H9 (cell line): Measurements from ENCODE around the gene ITGA8. TPM values are rescaled to one million over a fixed set of nuclear protein-coding genes. Genes with fewer than 3 reads are reported as not detected.

Experiments used
- DNase-seq: peaks from one replicate; pipeline ENCODE4 v3.0.0-alpha.2; 2017
- H2AFZ ChIP-seq: one replicate; pipeline ENCODE4 v1.6.1; 2013; ENCODE audit warnings: mild to moderate bottlenecking, low read length, control low read depth, moderate library complexity
- H2AK5ac ChIP-seq: 2 replicates; pipeline ENCODE4 v1.6.1; 2013; ENCODE audit warnings: low read length, control low read depth, mixed read lengths; ENCODE audit not compliant: insufficient read length
- H2BK120ac ChIP-seq: one replicate; pipeline ENCODE4 v1.6.1; 2013; ENCODE audit warnings: low read depth, mild to moderate bottlenecking, low read length, control low read depth, inconsistent platforms; ENCODE audit not compliant: poor library complexity, severe bottlenecking
- H2BK12ac ChIP-seq: 2 replicates; pipeline ENCODE4 v1.6.1; 2013; ENCODE audit warnings: low read length, control low read depth, mixed read lengths, low read depth; ENCODE audit not compliant: insufficient read length
- H2BK15ac ChIP-seq: 2 replicates; pipeline ENCODE4 v1.6.1; 2013; ENCODE audit warnings: low read depth, low read length, control low read depth
- H2BK20ac ChIP-seq: one replicate; pipeline ENCODE4 v1.6.1; 2013; ENCODE audit warnings: low read depth, mild to moderate bottlenecking, low read length, control low read depth, inconsistent platforms; ENCODE audit not compliant: poor library complexity, severe bottlenecking
- H2BK5ac ChIP-seq: 2 replicates; pipeline ENCODE4 v1.6.1; 2013; ENCODE audit warnings: low read length, control low read depth, mixed read lengths; ENCODE audit not compliant: insufficient read length
- H3K14ac ChIP-seq: 2 replicates; pipeline ENCODE4 v1.6.1; 2013; ENCODE audit warnings: low read length, control low read depth; ENCODE audit not compliant: insufficient read depth
- H3K18ac ChIP-seq: 2 replicates; pipeline ENCODE4 v1.6.1; 2013; ENCODE audit warnings: low read depth, mild to moderate bottlenecking, mixed read lengths, low read length, control low read depth; ENCODE audit not compliant: insufficient read length
- H3K23ac ChIP-seq: 2 replicates; pipeline ENCODE4 v1.6.1; 2013; ENCODE audit warnings: low read length, control low read depth, mixed read lengths, low read depth; ENCODE audit not compliant: insufficient read length
- H3K23me2 ChIP-seq: 2 replicates; pipeline ENCODE4 v1.6.1; 2013; ENCODE audit warnings: low read depth, mild to moderate bottlenecking, mixed read lengths, low read length, control low read depth; ENCODE audit not compliant: insufficient read length, poor library complexity, severe bottlenecking
- H3K27ac ChIP-seq: 2 replicates; pipeline ENCODE4 v1.5.1; 2013; ENCODE audit warnings: low read length, control low read depth, mixed read lengths, low read depth; ENCODE audit not compliant: insufficient read length
- H3K27me3 ChIP-seq: 2 replicates; pipeline ENCODE4 v1.6.1; 2013; ENCODE audit warnings: low read length, control low read depth, inconsistent platforms; ENCODE audit not compliant: insufficient read depth
- H3K4ac ChIP-seq: 2 replicates; pipeline ENCODE4 v1.6.1; 2013; ENCODE audit warnings: low read depth, mild to moderate bottlenecking, control low read depth, inconsistent platforms, low read length, moderate library complexity
- H3K4me1 ChIP-seq: 2 replicates; pipeline ENCODE4 v1.6.1; 2013; ENCODE audit warnings: low read length, control low read depth, inconsistent platforms; ENCODE audit not compliant: insufficient read depth
- H3K4me2 ChIP-seq: 2 replicates; pipeline ENCODE4 v1.6.1; 2013; ENCODE audit warnings: low read length, control low read depth, mixed read lengths; ENCODE audit not compliant: insufficient read length, insufficient read depth
- H3K56ac ChIP-seq: 2 replicates; pipeline ENCODE4 v1.6.1; 2013; ENCODE audit warnings: low read depth, mild to moderate bottlenecking, mixed read lengths, low read length, control low read depth; ENCODE audit not compliant: insufficient read length
- H3K79me1 ChIP-seq: 2 replicates; pipeline ENCODE4 v1.6.1; 2013; ENCODE audit warnings: low read depth, mild to moderate bottlenecking, moderate library complexity, low read length, control low read depth, inconsistent platforms; ENCODE audit not compliant: insufficient read depth, poor library complexity, severe bottlenecking
- H3K79me2 ChIP-seq: 2 replicates; pipeline ENCODE4 v1.6.1; 2013; ENCODE audit warnings: low read length, control low read depth, inconsistent platforms; ENCODE audit not compliant: insufficient read depth
- H3K9ac ChIP-seq: 2 replicates; pipeline ENCODE4 v1.6.1; 2013; ENCODE audit warnings: low read length, control low read depth, mixed read lengths; ENCODE audit not compliant: insufficient read length; ENCODE audit errors: extremely low read depth
- H3K9me3 ChIP-seq: one replicate; pipeline ENCODE4 v1.6.1; 2013; ENCODE audit warnings: low read depth, low read length, inconsistent platforms; ENCODE audit not compliant: control insufficient read depth
- H3T11ph ChIP-seq: one replicate; pipeline ENCODE4 v1.6.1; 2013; ENCODE audit warnings: mild to moderate bottlenecking, low read length, control low read depth, inconsistent platforms
- H4K20me1 ChIP-seq: one replicate; pipeline ENCODE4 v1.6.1; 2013; ENCODE audit not compliant: control insufficient read depth, insufficient read length, insufficient read depth
- H4K5ac ChIP-seq: 2 replicates; pipeline ENCODE4 v1.6.1; 2013; ENCODE audit warnings: low read depth, mild to moderate bottlenecking, mixed read lengths, low read length, control low read depth; ENCODE audit not compliant: insufficient read length
- H4K8ac ChIP-seq: replicated peaks from 2 replicates; pipeline ENCODE4 v1.6.1; 2013; ENCODE audit warnings: low read length, control low read depth, mixed read lengths, low read depth; ENCODE audit not compliant: insufficient read length
- H4K91ac ChIP-seq: 2 replicates; pipeline ENCODE4 v1.6.1; 2013; ENCODE audit warnings: low read depth, mild to moderate bottlenecking, moderate library complexity, mixed read lengths, low read length, control low read depth; ENCODE audit not compliant: insufficient read length
- H3K27ac Mint-ChIP-seq, 3 experiments: 2 replicates in 2 of 3; 3 replicates in 1 of 3; pipeline ENCODE4 v1.8.0; 2020 to 2021; ENCODE audit warnings: mixed read lengths in 3 of 3, mild to moderate bottlenecking in 1 of 3, moderate library complexity in 1 of 3
- H3K27me3 Mint-ChIP-seq: 2 replicates; pipeline ENCODE4 v1.8.0; 2021; ENCODE audit warnings: low read depth, mild to moderate bottlenecking, moderate library complexity, mixed read lengths
- H3K36me3 Mint-ChIP-seq, 3 experiments: 2 replicates in 2 of 3; 3 replicates in 1 of 3; pipeline ENCODE4 v1.8.0; 2020 to 2021; ENCODE audit warnings: low read depth in 3 of 3, mixed read lengths in 3 of 3; ENCODE audit not compliant: insufficient read depth in 1 of 3
- H3K4me1 Mint-ChIP-seq, 2 experiments: 2 replicates each; pipeline ENCODE4 v1.8.0; 2020; ENCODE audit warnings: mixed read lengths in 2 of 2
- H3K4me3 Mint-ChIP-seq, 2 experiments: 2 replicates in 1 of 2; 3 replicates in 1 of 2; pipeline ENCODE4 v1.8.0; 2020 to 2021; ENCODE audit warnings: mild to moderate bottlenecking in 2 of 2, mixed read lengths in 2 of 2, moderate library complexity in 1 of 2
- H3K9me3 Mint-ChIP-seq, 2 experiments: 2 replicates in 1 of 2; 3 replicates in 1 of 2; pipeline ENCODE4 v1.8.0; 2020; ENCODE audit warnings: mild to moderate bottlenecking in 2 of 2, mixed read lengths in 2 of 2, moderate library complexity in 1 of 2
- WGBS: extraction: QIAGEN DNeasy Blood & Tissue Kit; methylation state at CpG from one replicate; pipeline ENCODE4 v1.1.7; 2013; ENCODE audit warnings: missing lambda C conversion rate, low lambda C conversion rate, mixed read lengths; ENCODE audit not compliant: insufficient read length; ENCODE audit errors: extremely low coverage; 5-methylcytosine and 5-hydroxymethylcytosine counted together
- total RNA-seq: library from RNA; stranded (reverse); gene quantifications from 2 replicates; pipeline ENCODE4 v1.2.1, GENCODE V29; 2021
- TF ChIP-seq, protein P1 (sequence below): fragments of 200-600 bp; sonication (generic); conservative IDR thresholded peaks from 3 replicates; pipeline ENCODE4 v1.8.0; 2021; ENCODE audit warnings: antibody characterized with exemption, mild to moderate bottlenecking

ITGA8 gene
- total RNA-seq, 1 experiment from 2014 or later = not detected

DNA sequence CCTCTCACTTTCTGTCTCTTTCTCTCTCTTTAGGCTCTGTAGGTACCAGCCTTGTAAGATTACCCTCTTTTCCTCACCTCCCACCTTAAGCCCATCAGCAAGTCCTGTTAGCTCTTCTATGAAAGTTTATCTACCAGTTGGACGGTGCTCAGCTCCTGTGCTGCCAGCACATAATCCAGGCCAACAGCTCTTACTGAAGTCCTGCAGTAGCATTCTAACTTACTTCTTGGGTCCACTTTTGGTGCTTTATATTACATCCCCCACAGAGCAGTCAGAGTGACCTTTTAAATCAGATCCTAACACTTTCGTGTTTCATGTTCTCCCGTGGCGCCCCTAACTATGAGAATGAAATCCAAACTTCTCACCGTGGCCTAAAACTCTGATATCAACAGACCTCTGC lies 38.9 kb upstream of the ITGA8 start:
- DNase-seq = no peak
- peaks cover 13% of the 10 kb centered on the region for H3K27me3 Mint-ChIP-seq
- no peak overlapping the region for H4K5ac ChIP-seq
- H3K36me3 Mint-ChIP-seq = no peaks in the 10 kb centered on the region
- H4K20me1 ChIP-seq = no peaks in the 10 kb centered on the region
- H3K18ac ChIP-seq = no peak overlapping the region
- no peak overlapping the region for H2BK120ac ChIP-seq
- TF ChIP-seq, protein P1, sequence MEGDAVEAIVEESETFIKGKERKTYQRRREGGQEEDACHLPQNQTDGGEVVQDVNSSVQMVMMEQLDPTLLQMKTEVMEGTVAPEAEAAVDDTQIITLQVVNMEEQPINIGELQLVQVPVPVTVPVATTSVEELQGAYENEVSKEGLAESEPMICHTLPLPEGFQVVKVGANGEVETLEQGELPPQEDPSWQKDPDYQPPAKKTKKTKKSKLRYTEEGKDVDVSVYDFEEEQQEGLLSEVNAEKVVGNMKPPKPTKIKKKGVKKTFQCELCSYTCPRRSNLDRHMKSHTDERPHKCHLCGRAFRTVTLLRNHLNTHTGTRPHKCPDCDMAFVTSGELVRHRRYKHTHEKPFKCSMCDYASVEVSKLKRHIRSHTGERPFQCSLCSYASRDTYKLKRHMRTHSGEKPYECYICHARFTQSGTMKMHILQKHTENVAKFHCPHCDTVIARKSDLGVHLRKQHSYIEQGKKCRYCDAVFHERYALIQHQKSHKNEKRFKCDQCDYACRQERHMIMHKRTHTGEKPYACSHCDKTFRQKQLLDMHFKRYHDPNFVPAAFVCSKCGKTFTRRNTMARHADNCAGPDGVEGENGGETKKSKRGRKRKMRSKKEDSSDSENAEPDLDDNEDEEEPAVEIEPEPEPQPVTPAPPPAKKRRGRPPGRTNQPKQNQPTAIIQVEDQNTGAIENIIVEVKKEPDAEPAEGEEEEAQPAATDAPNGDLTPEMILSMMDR = no peak
- H3K27ac ChIP-seq = no peak overlapping the region
- H3K9ac ChIP-seq = no peak overlapping the region
- H3K23me2 ChIP-seq = no peaks in the 10 kb centered on the region
- no peak overlapping the region for H3K4me2 ChIP-seq
- whole genome bisulfite sequencing = no CpG with 5 or more reads among the region's 5 CpGs
- H3K4ac ChIP-seq = no peak overlapping the region
- H3K79me2 ChIP-seq = no peaks in the 10 kb centered on the region
- no peaks in the 10 kb centered on the region for H3K9me3 ChIP-seq
- no peak overlapping the region for H3K4me3 Mint-ChIP-seq
- H2AK5ac ChIP-seq = no peak overlapping the region
- no peak overlapping the region for H3T11ph ChIP-seq
- H4K8ac ChIP-seq = no peak overlapping the region
- peaks cover 0 to 2% of the 10 kb centered on the region in 2 experiments; a peak in 1 of 5 replicates for H3K9me3 Mint-ChIP-seq
- no peak overlapping the region for H2BK15ac ChIP-seq
- no peaks in the 10 kb centered on the region for H3K79me1 ChIP-seq
- no peaks in the 10 kb centered on the region for H3K27me3 ChIP-seq
- H3K56ac ChIP-seq = no peak overlapping the region
- no peaks in the 10 kb centered on the region for H3K4me1 Mint-ChIP-seq
- H2BK5ac ChIP-seq = no peak overlapping the region
- H2BK12ac ChIP-seq = no peak overlapping the region
- no peak overlapping the region for H3K23ac ChIP-seq
- no peaks in the 10 kb centered on the region for H3K4me1 ChIP-seq
- no peak overlapping the region for H2BK20ac ChIP-seq
- H2AFZ ChIP-seq = no peak overlapping the region
- H3K27ac Mint-ChIP-seq = no peak overlapping the region
- no peak overlapping the region for H4K91ac ChIP-seq
- H3K14ac ChIP-seq = no peak overlapping the region
